Neuronal stem cell (in vitro differentiated cells): ENCODE data around the gene CASD1.

ENCODE experiments used
- DNase-seq: peaks from one replicate; pipeline ENCODE4 v3.0.0-alpha.2; 2013; ENCODE audit warnings: low spot score
- H2AFZ ChIP-seq: one replicate; pipeline ENCODE4 v1.6.1; 2013; ENCODE audit warnings: mild to moderate bottlenecking, low read length, inconsistent platforms
- H2AK5ac ChIP-seq: 2 replicates; pipeline ENCODE4 v1.6.1; 2013; ENCODE audit warnings: low read depth, mild to moderate bottlenecking, inconsistent platforms, low read length, moderate library complexity, mixed read lengths
- H2BK120ac ChIP-seq: 2 replicates; pipeline ENCODE4 v1.6.1; 2013; ENCODE audit warnings: low read depth, mild to moderate bottlenecking, inconsistent platforms, low read length, moderate library complexity, mixed read lengths
- H2BK12ac ChIP-seq: one replicate; pipeline ENCODE4 v1.6.1; 2013; ENCODE audit warnings: low read length, inconsistent platforms
- H2BK15ac ChIP-seq: 2 replicates; pipeline ENCODE4 v1.6.1; 2013; ENCODE audit warnings: mild to moderate bottlenecking, low read length, inconsistent platforms, mixed read lengths
- H2BK5ac ChIP-seq: one replicate; pipeline ENCODE4 v1.6.1; 2013; ENCODE audit warnings: inconsistent platforms, mild to moderate bottlenecking, low read length, moderate library complexity
- H3K14ac ChIP-seq: one replicate; pipeline ENCODE4 v1.6.1; 2013; ENCODE audit warnings: low read length, inconsistent platforms
- H3K18ac ChIP-seq: 2 replicates; pipeline ENCODE4 v1.6.1; 2013; ENCODE audit warnings: low read length, inconsistent platforms
- H3K23ac ChIP-seq: 2 replicates; pipeline ENCODE4 v1.6.1; 2013; ENCODE audit warnings: low read depth, mild to moderate bottlenecking, mixed read lengths, low read length, inconsistent platforms; ENCODE audit not compliant: poor library complexity
- H3K27ac ChIP-seq: replicated peaks from 3 replicates; pipeline ENCODE4 v1.5.1; 2013; ENCODE audit warnings: low read length, inconsistent platforms
- H3K27me3 ChIP-seq, 3 experiments: 2 replicates each; pipeline ENCODE4 v1.6.1; 2013; ENCODE audit warnings: low read length in 3 of 3, mild to moderate bottlenecking in 2 of 3, inconsistent platforms in 1 of 3, low read depth in 1 of 3, mixed read lengths in 1 of 3, moderate library complexity in 1 of 3; ENCODE audit not compliant: control insufficient read depth in 3 of 3, insufficient read depth in 3 of 3
- H3K36me3 ChIP-seq, 2 donors: replicated peaks in 1 of 2; 2 replicates each; pipeline ENCODE4 v1.6.1; 2013; ENCODE audit warnings: low read length in 2 of 2; ENCODE audit not compliant: control insufficient read depth in 2 of 2, insufficient read depth in 2 of 2
- H3K4ac ChIP-seq: 2 replicates; pipeline ENCODE4 v1.6.1; 2013; ENCODE audit warnings: inconsistent platforms, mild to moderate bottlenecking, low read length, moderate library complexity
- H3K4me1 ChIP-seq, 2 donors: 1 replicate in 1 of 2; 2 replicates in 1 of 2; pipeline ENCODE4 v1.6.1; 2013; ENCODE audit warnings: low read length in 2 of 2, low read depth in 1 of 2; ENCODE audit not compliant: control insufficient read depth in 2 of 2, insufficient read depth in 1 of 2
- H3K4me2 ChIP-seq: one replicate; pipeline ENCODE4 v1.6.1; 2013; ENCODE audit warnings: mild to moderate bottlenecking, low read length, inconsistent platforms; ENCODE audit not compliant: insufficient read depth, poor library complexity, severe bottlenecking
- H3K4me3 ChIP-seq, 2 donors: 2 replicates each; pipeline ENCODE4 v1.5.1; 2013; ENCODE audit warnings: low read length in 2 of 2, mild to moderate bottlenecking in 2 of 2, inconsistent platforms in 1 of 2, moderate library complexity in 1 of 2
- H3K79me1 ChIP-seq: one replicate; pipeline ENCODE4 v1.6.1; 2013; ENCODE audit warnings: low read depth, mild to moderate bottlenecking, inconsistent platforms, low read length, moderate library complexity
- H3K9ac ChIP-seq: one replicate; pipeline ENCODE4 v1.6.1; 2013; ENCODE audit warnings: mild to moderate bottlenecking, low read depth, low read length, inconsistent platforms; ENCODE audit not compliant: poor library complexity
- H3K9me3 ChIP-seq, 2 donors: replicated peaks in 1 of 2; 2 replicates each; pipeline versions ENCODE3 to v1.6.1; 2013; ENCODE audit warnings: low read length in 2 of 2, mild to moderate bottlenecking in 2 of 2, inconsistent platforms in 1 of 2, low read depth in 1 of 2, mixed read lengths in 1 of 2, moderate library complexity in 1 of 2; ENCODE audit not compliant: control insufficient read depth in 2 of 2, insufficient read depth in 1 of 2
- H4K8ac ChIP-seq: one replicate; pipeline ENCODE4 v1.6.1; 2013; ENCODE audit warnings: low read depth, mild to moderate bottlenecking, inconsistent platforms, low read length, moderate library complexity
- H4K91ac ChIP-seq: one replicate; pipeline ENCODE4 v1.6.1; 2013; ENCODE audit warnings: low read length, low read depth, mild to moderate bottlenecking, inconsistent platforms; ENCODE audit not compliant: poor library complexity
- WGBS, 2 donors: extraction: QIAGEN DNeasy Blood & Tissue Kit; methylation state at CpG; one replicate each; pipeline ENCODE4 v1.1.7; 2013; ENCODE audit warnings: missing lambda C conversion rate in 2 of 2, mixed read lengths in 1 of 2; ENCODE audit not compliant: insufficient read length in 2 of 2, insufficient replicate concordance in 1 of 2; ENCODE audit errors: extremely low coverage in 2 of 2; 5-methylcytosine and 5-hydroxymethylcytosine counted together

Gene CASD1

DNA sequence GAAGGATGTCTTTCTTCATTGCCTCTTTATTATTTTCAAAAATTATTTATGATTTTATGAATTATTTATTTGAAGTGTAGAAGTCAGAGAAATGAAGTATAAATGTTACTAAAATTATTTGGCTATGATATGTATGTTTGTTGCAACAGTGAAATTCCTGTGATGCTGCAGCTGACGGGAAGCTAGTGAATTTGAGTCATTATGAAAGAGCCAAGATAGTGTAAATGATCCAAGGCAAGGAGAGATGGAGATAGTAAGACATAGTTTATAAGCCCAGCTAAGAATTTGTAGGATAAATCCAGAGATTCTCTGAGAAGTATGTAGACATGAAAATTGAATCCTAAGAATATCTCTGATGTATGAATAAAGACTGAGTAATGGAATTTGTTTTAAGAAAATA is 30.8 kb downstream of the CASD1 start:
- Histone ChIP-seq H2BK15ac (no peak overlapping the region), H3K79me1 (no peaks in the 10 kb centered on the region), H2BK12ac (no peak overlapping the region), H3K9ac (no peak overlapping the region), H3K18ac (no peak overlapping the region), H3K4ac (no peak overlapping the region), H3K4me1 (no peaks in the 10 kb centered on the region), H3K4me3 (no peak overlapping the region), H2BK120ac (no peak overlapping the region), H3K36me3 (peaks cover 0 to 97% of the 10 kb centered on the region in 2 donors), H3K14ac (no peak overlapping the region), H3K27me3 (no peaks in the 10 kb centered on the region), H4K8ac (no peak overlapping the region), H3K9me3 (peaks cover 0 to 3% of the 10 kb centered on the region in 2 donors), H4K91ac (no peak overlapping the region), H3K4me2 (no peak overlapping the region), H2BK5ac (no peak overlapping the region), H3K23ac (no peak overlapping the region), H2AFZ (no peak overlapping the region), H3K27ac (no peak overlapping the region), H2AK5ac (no peak overlapping the region)
- no peak for DNase-seq
- no CpG with 5 or more reads among the region's 1 CpG for WGBS, 2 donors

DNA sequence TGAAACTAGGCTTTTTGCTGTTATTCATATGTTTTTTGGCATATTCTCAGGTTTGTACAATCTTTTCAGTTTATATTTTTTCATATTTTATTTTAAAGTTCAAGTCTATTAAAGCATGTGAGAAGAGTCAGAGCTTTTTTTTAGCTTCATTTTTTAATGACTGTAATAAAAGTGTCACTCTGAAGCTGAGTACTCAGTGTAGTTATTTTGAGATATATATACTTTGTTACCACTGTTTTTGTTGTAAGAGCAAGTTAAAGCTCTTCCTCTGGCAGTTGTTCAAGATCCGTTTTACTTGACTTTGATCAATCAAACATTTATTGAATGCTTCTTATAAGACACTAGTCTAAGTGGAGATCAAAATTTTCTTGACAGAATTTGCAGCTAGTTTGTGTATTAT is 37.5 kb downstream of the CASD1 start:
- Histone ChIP-seq H2AK5ac (no peak overlapping the region), H3K27me3 (no peaks in the 10 kb centered on the region), H3K9ac (no peak overlapping the region), H3K23ac (no peak overlapping the region), H3K4me3 (no peak overlapping the region), H3K4ac (no peak overlapping the region), H2AFZ (no peak overlapping the region), H3K36me3 (peaks cover 0 to 85% of the 10 kb centered on the region in 2 donors), H2BK120ac (no peak overlapping the region), H2BK5ac (no peak overlapping the region), H4K91ac (no peak overlapping the region), H3K9me3 (peaks cover 0 to 3% of the 10 kb centered on the region in 2 donors), H3K4me1 (peaks cover 0 to 19% of the 10 kb centered on the region in 2 donors), H2BK15ac (no peak overlapping the region), H3K18ac (no peak overlapping the region), H3K27ac (no peak overlapping the region), H3K79me1 (no peaks in the 10 kb centered on the region), H2BK12ac (no peak overlapping the region), H4K8ac (no peak overlapping the region), H3K14ac (no peak overlapping the region), H3K4me2 (no peak overlapping the region)
- DNase-seq, result no peak
- WGBS, 2 donors, result no CpG with 5 or more reads among the region's 1 CpG

DNA sequence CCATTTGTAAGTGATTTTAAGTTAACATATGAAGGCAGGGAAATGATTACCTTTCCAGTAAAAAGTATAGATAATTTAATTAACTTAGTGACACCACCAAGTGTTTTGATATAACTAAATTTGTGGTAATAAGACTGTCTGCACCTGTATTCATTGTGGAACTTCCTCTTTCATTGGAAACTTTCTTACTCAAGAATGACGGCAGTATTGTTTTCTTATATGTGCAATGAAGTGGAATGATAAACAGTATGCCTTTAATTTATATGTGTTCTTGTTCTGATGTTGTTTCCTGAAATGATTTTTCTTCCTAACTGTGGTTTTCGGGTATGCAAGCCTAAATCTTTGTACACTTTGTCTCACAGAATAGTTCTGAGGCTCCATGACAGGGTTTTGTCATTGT is 46.4 kb downstream of the CASD1 start:
- H2AK5ac ChIP-seq, result no peak overlapping the region
- no peak overlapping the region for H3K23ac ChIP-seq

DNA sequence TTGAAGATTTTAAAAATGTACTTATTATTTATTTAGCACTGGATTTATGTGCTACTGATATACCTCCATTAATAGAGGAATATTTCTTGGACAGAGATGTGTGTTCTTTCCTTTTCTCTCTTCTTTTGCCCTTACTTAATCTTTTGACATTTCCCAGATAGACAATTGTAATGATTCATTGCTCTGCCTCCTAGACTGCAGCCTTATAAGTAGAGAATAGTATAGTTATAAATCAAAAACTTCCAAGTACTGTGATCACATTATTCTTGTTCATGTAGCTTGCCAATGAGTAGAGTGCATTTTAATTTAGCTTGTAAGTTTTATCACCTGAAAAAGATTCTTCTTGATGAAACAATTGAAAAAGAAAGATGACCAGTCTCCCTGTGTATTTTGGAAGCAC is 47.6 kb downstream of the CASD1 start:
- no peak overlapping the region for H3K27ac ChIP-seq

More for the DNA sequence above, 46.4 kb downstream of the CASD1 start:
- DNase-seq, result no peak
- no peaks in the 10 kb centered on the region for H3K79me1 ChIP-seq
- peaks cover 0 to 92% of the 10 kb centered on the region in 2 donors for H3K36me3 ChIP-seq
- H3K14ac ChIP-seq, result no peak overlapping the region
- H2AFZ ChIP-seq, result no peak overlapping the region
- no peak overlapping the region for H3K9ac ChIP-seq
- no peak overlapping the region for H2BK12ac ChIP-seq
- no peaks in the 10 kb centered on the region for H3K4me1 ChIP-seq
- no peak overlapping the region for H2BK15ac ChIP-seq
- no peak overlapping the region for H2BK120ac ChIP-seq
- H3K4ac ChIP-seq, result no peak overlapping the region
- H3K18ac ChIP-seq, result no peak overlapping the region
- no peak overlapping the region for H4K91ac ChIP-seq
- H4K8ac ChIP-seq, result no peak overlapping the region
- no peak overlapping the region for H3K4me3 ChIP-seq
- no peak overlapping the region for H2BK5ac ChIP-seq
- no peaks in the 10 kb centered on the region for H3K27me3 ChIP-seq
- no peak overlapping the region for H3K4me2 ChIP-seq
- no peak overlapping the region for H3K27ac ChIP-seq
- no CpG with 5 or more reads among the region's 2 CpGs for WGBS, 2 donors
- H3K9me3 ChIP-seq, result no peaks in the 10 kb centered on the region

More for the DNA sequence above, 47.6 kb downstream of the CASD1 start:
- no peak overlapping the region for H3K23ac ChIP-seq
- H3K4me1 ChIP-seq, result no peaks in the 10 kb centered on the region
- H4K91ac ChIP-seq, result no peak overlapping the region
- no peak overlapping the region for H2AFZ ChIP-seq
- no peak overlapping the region for H3K4me3 ChIP-seq
- no peak overlapping the region for H4K8ac ChIP-seq
- H2BK120ac ChIP-seq, result no peak overlapping the region
- DNase-seq, result no peak
- H3K9me3 ChIP-seq, result no peaks in the 10 kb centered on the region
- no peak overlapping the region for H3K9ac ChIP-seq
- H2AK5ac ChIP-seq, result no peak overlapping the region
- H3K14ac ChIP-seq, result no peak overlapping the region
- no peak overlapping the region for H2BK12ac ChIP-seq
- no peak overlapping the region for H3K4me2 ChIP-seq
- H2BK5ac ChIP-seq, result no peak overlapping the region
- H3K27me3 ChIP-seq, result no peaks in the 10 kb centered on the region
- H3K36me3 ChIP-seq, result peaks cover 0 to 81% of the 10 kb centered on the region in 2 donors
- no peak overlapping the region for H3K18ac ChIP-seq
- H3K4ac ChIP-seq, result no peak overlapping the region
- H3K79me1 ChIP-seq, result no peaks in the 10 kb centered on the region
- H2BK15ac ChIP-seq, result no peak overlapping the region
